DMS53 treated with DMSO at 0.1 percent for 48 hours (cell line): ENCODE results near the gene TTN.

Source experiments
- DNase-seq: peaks from one replicate; lab custom pipeline; 2025; ENCODE audit not compliant: unreplicated experiment; lab: John Stamatoyannopoulos, UW

The TTN gene

DNA sequence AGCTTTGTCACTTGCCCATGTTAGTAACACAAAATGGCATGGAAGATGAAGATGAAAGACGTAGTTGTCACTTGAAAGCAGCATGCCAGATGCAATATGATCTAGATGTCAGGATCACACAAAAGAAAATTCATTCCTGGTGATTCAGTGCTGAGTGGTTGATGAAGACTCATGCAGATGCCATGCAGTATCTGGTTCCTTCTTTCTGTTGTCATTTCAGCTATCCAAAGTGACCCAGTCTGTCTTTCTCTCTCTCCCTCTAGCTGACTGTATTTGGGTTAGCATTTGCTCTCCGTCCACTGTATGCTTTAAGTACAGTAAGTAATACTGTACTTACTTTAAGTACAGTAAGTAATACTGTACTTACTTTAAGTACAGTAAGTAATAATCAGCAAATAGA is 50.4 kb downstream of the TTN start:
- no peak for DNase-seq

- no peak for DNase-seq
Measured at GRCh38 chr2:178756343-178756742, 50.9 kb downstream of the TTN start.

- no peak for DNase-seq
Measured at GRCh38 chr2:178747767-178748166, 59.5 kb downstream of the TTN start.

- DNase-seq = no peak
Measured at GRCh38 chr2:178734518-178734917, 72.7 kb downstream of the TTN start.

DNA sequence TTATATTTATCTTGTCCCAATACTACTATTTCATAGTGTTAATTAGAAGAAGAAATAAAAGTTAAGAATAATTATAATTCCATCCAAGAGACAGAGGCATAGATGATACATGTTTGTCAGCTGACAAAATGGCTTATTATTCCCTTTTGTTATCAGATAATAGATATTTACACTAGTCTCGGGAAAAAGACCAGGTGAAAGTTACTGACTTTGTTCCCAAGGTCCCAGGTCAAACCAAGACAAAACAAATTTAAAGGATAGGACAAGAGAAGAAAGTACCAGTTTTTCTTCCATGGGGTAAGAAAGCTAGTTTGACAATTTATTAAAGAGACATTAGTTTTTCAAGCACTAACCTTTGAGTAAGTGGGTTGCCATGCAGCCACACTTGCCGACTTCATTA is 73.2 kb downstream of the TTN start:
- no peak for DNase-seq

GRCh38 chr2:178732913-178733312 is 74.3 kb downstream of the TTN start:
- no peak for DNase-seq

- DNase-seq = no peak
Measured at GRCh38 chr2:178731300-178731699, 75.9 kb downstream of the TTN start.

DNA sequence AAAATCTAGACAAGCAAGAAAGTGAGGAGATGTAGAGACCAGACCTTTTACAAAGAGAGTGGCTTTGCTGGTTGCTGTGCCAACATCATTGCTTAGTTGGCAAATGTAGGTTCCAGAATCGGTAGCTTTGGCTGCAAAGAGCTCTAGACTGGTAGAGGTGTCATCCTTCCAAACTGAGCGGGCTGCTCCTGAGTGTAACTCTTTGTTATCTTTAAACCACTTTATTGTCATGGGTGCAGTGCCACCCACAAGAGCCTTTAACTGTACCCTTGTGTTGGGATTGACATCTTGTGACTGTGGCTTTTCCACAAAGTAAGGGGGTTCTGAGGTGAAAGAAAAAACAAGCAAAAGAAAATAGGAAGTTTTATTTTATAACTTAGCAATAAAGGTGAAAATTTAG is 77.2 kb downstream of the TTN start:
- no peak for DNase-seq

DNA sequence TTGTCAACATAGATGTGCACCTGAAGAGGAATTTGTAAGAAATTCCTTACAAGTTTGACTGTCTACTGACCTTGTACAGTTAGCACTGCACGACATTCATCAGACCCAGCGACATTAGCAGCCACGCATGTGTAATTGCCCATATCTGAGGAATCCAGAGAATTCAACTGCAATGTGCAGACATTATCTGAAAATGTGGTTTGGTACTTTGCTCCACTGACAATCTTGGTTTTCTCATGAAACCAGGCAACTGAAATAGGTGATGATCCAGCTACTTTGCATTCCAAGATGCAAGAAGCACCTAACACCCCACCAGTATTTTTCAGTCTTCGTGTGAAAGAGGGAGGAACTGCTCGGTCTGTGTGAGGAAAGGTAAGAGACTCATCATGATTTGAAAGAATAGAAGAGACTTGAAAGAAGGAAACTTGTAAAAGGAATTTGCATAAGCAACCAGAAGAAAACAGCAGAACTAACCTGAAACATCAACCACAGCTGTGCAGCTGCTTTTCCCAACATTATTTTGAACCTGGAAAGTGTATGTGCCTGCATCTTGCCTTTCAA is 83.4 kb downstream of the TTN start:
- DNase-seq = no peak

- DNase-seq = no peak
Measured at GRCh38 chr2:178722296-178722695, 84.9 kb downstream of the TTN start.

- no peak for DNase-seq
Measured at GRCh38 chr2:178718988-178719387, 88.2 kb downstream of the TTN start.

DNA sequence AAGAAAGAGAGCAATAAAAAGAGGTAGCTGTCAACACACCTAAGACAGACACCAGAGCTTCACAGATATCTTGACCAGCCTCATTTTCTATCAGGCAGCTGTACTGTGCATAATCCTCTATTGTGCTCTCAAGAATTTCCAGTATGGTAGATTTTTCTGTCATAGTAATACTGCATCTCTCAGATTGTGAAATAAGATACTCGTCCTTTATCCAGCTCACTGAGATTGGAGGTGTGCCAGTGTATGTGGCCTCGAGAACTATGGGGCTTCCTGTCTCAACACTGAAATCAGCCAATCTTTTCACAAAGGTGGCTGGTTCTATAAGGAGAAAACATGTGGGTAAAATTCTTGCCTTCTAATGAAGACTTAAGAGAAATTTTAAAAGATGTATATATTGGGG is 88.9 kb downstream of the TTN start:
- DNase-seq = no peak

DNA sequence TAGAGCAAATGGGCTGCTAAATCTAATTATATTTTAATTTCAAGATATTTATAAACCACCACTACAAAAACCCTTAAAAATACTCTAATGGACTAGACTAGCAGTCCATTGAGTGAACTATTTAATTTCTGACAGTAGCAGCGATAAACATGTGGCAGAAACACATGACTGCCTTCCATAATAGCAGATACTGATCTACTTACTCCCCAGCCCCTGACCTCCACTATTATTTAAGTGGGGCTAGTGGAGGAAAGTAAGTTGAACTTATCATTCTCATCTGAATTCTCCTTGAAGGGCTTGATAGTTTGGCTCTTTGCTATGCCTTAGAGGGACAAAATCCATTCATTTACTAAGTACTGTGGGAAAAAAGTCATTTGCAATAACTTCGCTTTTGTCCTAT is 90.8 kb downstream of the TTN start:
- no peak for DNase-seq

- no peak for DNase-seq
Measured at GRCh38 chr2:178715366-178715765, 91.9 kb downstream of the TTN start.

DNA sequence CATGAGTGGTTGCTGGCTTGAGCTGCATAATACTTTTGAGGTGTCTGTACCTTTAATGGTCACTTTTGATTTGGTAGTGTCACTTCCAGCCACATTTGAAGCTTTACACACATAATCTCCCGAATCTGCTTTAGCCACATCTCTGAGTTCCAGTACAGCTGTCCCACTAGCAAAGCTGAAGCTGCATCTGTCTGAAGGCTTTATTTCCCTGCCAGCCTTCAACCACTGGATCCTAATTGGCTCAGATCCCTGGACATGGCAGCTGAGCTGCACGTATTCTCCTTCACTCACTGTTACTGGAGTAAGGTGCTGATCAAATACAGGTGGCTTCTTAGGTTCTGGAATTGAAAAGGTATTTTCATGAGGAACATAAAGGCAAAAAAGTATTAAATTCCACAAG is 99.7 kb downstream of the TTN start:
- DNase-seq = no peak

- DNase-seq = no peak
Measured at GRCh38 chr2:178704876-178705275, 102.3 kb downstream of the TTN start.

GRCh38 chr2:178702361-178702760 is 104.9 kb downstream of the TTN start:
- DNase-seq = no peak

DNA sequence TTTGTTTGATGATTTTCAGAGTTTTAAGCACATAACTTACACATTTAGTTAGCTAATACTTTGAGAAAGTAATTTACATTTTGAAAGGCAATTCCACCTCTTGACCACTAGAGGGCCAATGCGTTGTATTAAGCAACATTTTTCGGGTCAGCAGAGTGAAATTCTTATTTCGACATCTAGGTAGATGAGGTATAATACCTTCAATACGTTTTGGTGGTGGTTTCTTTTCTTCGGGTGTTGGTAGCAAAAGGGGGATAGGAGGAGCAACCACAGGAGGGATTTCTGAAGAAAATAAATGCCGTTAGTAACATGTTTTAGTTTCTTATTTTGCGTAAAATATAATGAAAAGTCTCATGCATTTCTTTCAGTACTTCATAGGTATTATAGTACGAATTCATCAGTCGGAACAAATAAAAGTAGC is 106.3 kb downstream of the TTN start:
- peak; percentile 47 for DNase-seq

DNA sequence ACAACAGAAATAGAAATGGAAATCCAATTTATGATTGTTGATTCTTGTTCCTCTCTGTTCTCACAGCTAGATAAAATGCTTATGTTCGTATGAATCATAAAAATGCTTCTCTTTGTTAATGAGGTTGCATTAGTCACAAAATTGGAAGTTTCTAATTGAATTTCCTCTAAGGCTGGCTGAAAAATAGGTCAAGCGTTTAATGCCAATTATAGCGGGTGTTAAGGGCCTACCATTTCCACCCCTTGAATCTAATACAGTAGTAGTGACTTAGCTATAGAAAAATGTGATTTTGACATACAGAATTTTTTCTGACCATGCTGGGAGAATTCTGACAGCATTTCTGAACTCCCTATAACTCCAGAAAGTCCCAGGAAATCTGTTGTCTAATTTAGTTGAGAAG is 107.1 kb downstream of the TTN start:
- no peak for DNase-seq

DNA sequence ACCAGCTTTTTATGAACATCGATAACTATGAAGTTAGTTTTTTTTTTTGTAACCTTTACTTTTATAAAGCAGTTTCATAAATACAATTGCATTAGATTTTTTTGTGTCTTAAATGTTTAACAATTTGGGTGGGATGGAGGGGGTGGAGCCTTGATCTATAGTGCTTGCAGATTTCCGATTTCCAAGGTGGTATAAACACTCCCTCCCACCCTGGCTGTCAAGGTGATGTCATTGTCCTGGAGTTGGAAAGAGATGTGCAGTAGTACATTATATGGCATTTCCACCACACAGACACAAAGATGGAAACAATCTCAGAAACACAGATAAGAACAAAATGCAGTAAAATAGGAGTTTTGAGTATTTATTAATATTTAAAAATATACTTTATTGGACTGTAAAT is 114.4 kb downstream of the TTN start:
- no peak for DNase-seq

GRCh38 chr2:178689808-178690207 is 117.4 kb downstream of the TTN start:
- no peak for DNase-seq

DNA sequence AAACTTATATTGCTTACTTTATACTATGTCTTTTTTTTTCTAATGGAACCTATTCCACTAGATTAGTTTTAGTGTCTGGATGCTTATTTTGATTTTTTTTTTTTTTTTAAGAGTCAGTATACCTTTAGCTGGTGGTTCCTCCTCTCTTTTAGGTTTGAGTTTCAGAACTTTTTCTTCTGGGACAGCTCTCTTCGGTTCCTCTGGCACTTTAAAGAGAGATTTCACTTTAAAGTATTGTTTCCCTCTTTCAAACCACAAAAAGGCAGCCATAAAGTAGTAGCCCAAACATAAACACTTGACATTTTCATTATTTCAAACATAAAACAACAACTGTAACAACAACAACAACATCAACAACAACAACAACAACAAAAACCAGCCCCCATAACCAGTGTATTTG is 123.3 kb downstream of the TTN start:
- no peak for DNase-seq

DNA sequence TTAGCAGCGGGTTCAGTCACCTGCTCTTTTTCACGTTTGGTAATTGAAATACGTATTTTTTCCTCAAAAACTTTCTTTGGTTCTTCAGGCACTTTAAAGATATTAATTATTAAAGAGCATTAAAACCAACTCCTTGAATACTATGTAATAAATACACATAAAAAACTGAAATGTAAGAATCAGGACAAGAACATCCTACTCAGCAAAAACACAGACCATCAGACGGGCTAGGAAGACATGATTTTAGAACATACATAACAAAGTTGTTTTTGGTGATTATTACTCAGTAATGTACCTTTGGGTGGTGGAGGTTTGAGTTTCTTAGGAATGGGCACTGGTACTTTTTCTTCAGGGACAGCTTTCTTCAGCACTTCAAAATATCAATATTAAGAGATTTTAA is 126.1 kb downstream of the TTN start:
- no peak for DNase-seq

DNA sequence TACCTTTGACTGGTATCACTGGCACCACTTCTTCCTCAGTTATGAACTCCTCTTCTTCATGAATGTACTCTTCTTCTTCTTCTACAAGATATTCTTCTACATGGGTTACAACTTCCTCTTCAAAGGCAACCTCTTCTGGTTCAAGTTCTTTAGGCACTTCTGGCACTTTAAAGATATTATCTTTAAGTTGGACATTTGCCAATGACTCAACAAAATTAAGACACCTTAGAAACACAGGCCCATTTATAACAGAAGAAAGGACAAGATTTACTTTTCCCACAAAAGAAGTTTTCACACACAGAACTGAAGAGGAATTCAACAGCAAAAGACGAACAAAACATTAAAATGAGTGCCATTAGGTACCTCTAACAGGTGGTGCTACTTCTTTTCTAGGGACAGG is 127.3 kb downstream of the TTN start:
- no peak for DNase-seq
